ENCODE data around the gene ACKR1.

The ACKR1 gene

GRCh38 chr1:159170639-159171038 lies 34.0 kb upstream of the ACKR1 start:
- no peaks in the 10 kb centered on the region for H3K9me3 ChIP-seq (ENCODE audit: control insufficient read depth, insufficient read depth, low read length)
- TF ChIP-seq EZH2phosphoT487 (IDR thresholded peaks at IDR 0.05; ENCODE audit: borderline replicate concordance, low read length) = no peak
- TF ChIP-seq, protein P1, sequence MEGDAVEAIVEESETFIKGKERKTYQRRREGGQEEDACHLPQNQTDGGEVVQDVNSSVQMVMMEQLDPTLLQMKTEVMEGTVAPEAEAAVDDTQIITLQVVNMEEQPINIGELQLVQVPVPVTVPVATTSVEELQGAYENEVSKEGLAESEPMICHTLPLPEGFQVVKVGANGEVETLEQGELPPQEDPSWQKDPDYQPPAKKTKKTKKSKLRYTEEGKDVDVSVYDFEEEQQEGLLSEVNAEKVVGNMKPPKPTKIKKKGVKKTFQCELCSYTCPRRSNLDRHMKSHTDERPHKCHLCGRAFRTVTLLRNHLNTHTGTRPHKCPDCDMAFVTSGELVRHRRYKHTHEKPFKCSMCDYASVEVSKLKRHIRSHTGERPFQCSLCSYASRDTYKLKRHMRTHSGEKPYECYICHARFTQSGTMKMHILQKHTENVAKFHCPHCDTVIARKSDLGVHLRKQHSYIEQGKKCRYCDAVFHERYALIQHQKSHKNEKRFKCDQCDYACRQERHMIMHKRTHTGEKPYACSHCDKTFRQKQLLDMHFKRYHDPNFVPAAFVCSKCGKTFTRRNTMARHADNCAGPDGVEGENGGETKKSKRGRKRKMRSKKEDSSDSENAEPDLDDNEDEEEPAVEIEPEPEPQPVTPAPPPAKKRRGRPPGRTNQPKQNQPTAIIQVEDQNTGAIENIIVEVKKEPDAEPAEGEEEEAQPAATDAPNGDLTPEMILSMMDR (IDR thresholded peaks at IDR 0.05; ENCODE audit: low read depth, low read length, poor library complexity, severe bottlenecking) = no peak
- H3K9me2 ChIP-seq (replicated peaks; ENCODE audit: control insufficient read depth, low read length) = no peaks in the 10 kb centered on the region
- H3K4me2 ChIP-seq (ENCODE audit: low read length) = no peak overlapping the region
- no peaks in the 10 kb centered on the region for H3K79me2 ChIP-seq (ENCODE audit: control insufficient read depth, low read length)
- no peak overlapping the region for H3K27ac ChIP-seq (ENCODE audit: low read depth, low read length)
- H3F3A ChIP-seq (ENCODE audit: control insufficient read depth, insufficient read depth) = no peaks in the 10 kb centered on the region
- no peak overlapping the region for H3K4me3 ChIP-seq (ENCODE audit: low read length)
- H3K4me1 ChIP-seq (ENCODE audit: control insufficient read depth, low read length) = no peaks in the 10 kb centered on the region
- no peaks in the 10 kb centered on the region for H4K20me1 ChIP-seq (ENCODE audit: control insufficient read depth, insufficient read depth, low read depth, low read length)
- H3K27me3 ChIP-seq (ENCODE audit: control insufficient read depth, low read length) = peaks cover 41% of the 10 kb centered on the region
- no peaks in the 10 kb centered on the region for H3K36me3 ChIP-seq (ENCODE audit: control insufficient read depth, low read length)

DNA sequence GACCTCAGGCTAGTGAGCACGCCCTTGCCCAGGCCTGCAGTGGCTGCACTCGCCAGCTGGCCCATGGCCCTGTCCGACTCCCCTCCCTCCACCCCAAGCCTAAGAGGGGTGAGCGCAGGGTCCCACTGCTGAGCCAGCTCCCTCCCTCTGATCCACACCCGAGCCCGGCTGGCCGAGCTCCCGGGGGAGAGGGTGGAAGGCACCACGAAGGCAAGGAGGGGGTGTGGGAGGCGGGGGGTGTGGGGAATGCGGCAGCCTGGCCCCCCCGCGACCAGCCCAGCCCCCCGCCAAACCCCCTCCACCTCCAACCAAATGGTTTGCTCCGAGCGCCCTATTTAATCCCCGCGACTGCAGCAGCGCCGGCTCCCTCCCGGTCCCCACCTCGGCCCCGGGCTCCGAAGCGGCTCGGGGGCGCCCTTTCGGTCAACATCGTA lies 33.4 kb upstream of the ACKR1 start, which contains the start of gene CADM3:
TSS of gene CADM3 (plus strand) at position 362 of the 434 bp plus-strand sequence. CDS start 151 bp downstream, outside the sequence.
- Histone ChIP-seq H3K4me1 (ENCODE audit: control insufficient read depth, low read length) (no peaks in the 10 kb centered on the region), H3F3A (ENCODE audit: control insufficient read depth, insufficient read depth) (no peaks in the 10 kb centered on the region), H3K27ac (ENCODE audit: low read depth, low read length) (no peak within 1 kb of the TSS), H3K9me2 (replicated peaks; ENCODE audit: control insufficient read depth, low read length) (no peaks in the 10 kb centered on the region), H3K4me3 (ENCODE audit: low read length) (no peak within 1 kb of the TSS), H3K4me2 (ENCODE audit: low read length) (no peak within 1 kb of the TSS), H3K79me2 (ENCODE audit: control insufficient read depth, low read length) (no peaks in the 10 kb centered on the region), H3K36me3 (ENCODE audit: control insufficient read depth, low read length) (no peaks in the 10 kb centered on the region), H4K20me1 (ENCODE audit: control insufficient read depth, insufficient read depth, low read depth, low read length) (no peaks in the 10 kb centered on the region), H3K9me3 (ENCODE audit: control insufficient read depth, insufficient read depth, low read length) (no peaks in the 10 kb centered on the region), H3K27me3 (ENCODE audit: control insufficient read depth, low read length) (peaks cover 41% of the 10 kb centered on the region)
- TF ChIP-seq, protein P1 (IDR thresholded peaks at IDR 0.05; ENCODE audit: low read depth, low read length, poor library complexity, severe bottlenecking) = no peak
- TF ChIP-seq EZH2phosphoT487 (IDR thresholded peaks at IDR 0.05; ENCODE audit: borderline replicate concordance, low read length) = no peak

GRCh38 chr1:159171688-159172501 lies 32.8 kb upstream of the ACKR1 start:
- no peaks in the 10 kb centered on the region for H3K9me2 ChIP-seq (replicated peaks; ENCODE audit: control insufficient read depth, low read length)
- no peak overlapping the region for H3K4me2 ChIP-seq (ENCODE audit: low read length)
- H3K36me3 ChIP-seq (ENCODE audit: control insufficient read depth, low read length) = no peaks in the 10 kb centered on the region
- TF ChIP-seq EZH2phosphoT487 (IDR thresholded peaks at IDR 0.05; ENCODE audit: borderline replicate concordance, low read length) = peak; percentile 52; the same call in 1 of the 2 replicates
- TF ChIP-seq, protein P1 (IDR thresholded peaks at IDR 0.05; ENCODE audit: low read depth, low read length, poor library complexity, severe bottlenecking) = no peak
- H3K9me3 ChIP-seq (ENCODE audit: control insufficient read depth, insufficient read depth, low read length) = no peaks in the 10 kb centered on the region
- H4K20me1 ChIP-seq (ENCODE audit: control insufficient read depth, insufficient read depth, low read depth, low read length) = no peaks in the 10 kb centered on the region
- no peak overlapping the region for H3K4me3 ChIP-seq (ENCODE audit: low read length)
- H3K4me1 ChIP-seq (ENCODE audit: control insufficient read depth, low read length) = no peaks in the 10 kb centered on the region
- H3K27ac ChIP-seq (ENCODE audit: low read depth, low read length) = no peak overlapping the region
- no peaks in the 10 kb centered on the region for H3F3A ChIP-seq (ENCODE audit: control insufficient read depth, insufficient read depth)
- peaks cover 38% of the 10 kb centered on the region for H3K27me3 ChIP-seq (ENCODE audit: control insufficient read depth, low read length)
- H3K79me2 ChIP-seq (ENCODE audit: control insufficient read depth, low read length) = no peaks in the 10 kb centered on the region
